Mononuclear cell (primary cell): ENCODE results near the gene SLC9B1. TPM values are rescaled to one million over a fixed set of nuclear protein-coding genes. Genes with fewer than 3 reads are reported as not detected.
"Not testable (repeated sequence)": the region's sequence is repeated elsewhere in the genome, so short reads cannot be mapped to it uniquely, and the experiment has no call there.

ENCODE experiments used
- H3K27me3 ChIP-seq: 2 replicates; pipeline ENCODE4 v1.6.0; 2011; ENCODE audit warnings: low read length, control low read depth; ENCODE audit not compliant: insufficient read depth
- H3K4me1 ChIP-seq: 2 replicates; pipeline ENCODE4 v1.5.1; 2011; ENCODE audit warnings: mild to moderate bottlenecking, low read length, control low read depth; ENCODE audit not compliant: insufficient read depth
- H3K4me3 ChIP-seq: 2 replicates; pipeline ENCODE4 v1.5.1; 2011; ENCODE audit warnings: mild to moderate bottlenecking, low read length, moderate library complexity
- H3K9me3 ChIP-seq: 2 replicates; pipeline ENCODE4 v1.5.1; 2011; ENCODE audit warnings: low read depth, mild to moderate bottlenecking, control low read depth, low read length
- total RNA-seq: library from RNA; depleted of rRNA; stranded (reverse); fragments of >200 nt; gene quantifications from one replicate; pipeline ENCODE4 v1.2.3, GENCODE V29; 2012

The SLC9B1 gene
- total RNA-seq, 1 donor = 3.4 TPM

GRCh38 chr4:103026868-103027267 is 7.4 kb upstream of the SLC9B1 start:
- no peak overlapping the region for H3K4me3 ChIP-seq
- H3K27me3 ChIP-seq = no peaks in the 10 kb centered on the region
- no peaks in the 10 kb centered on the region for H3K9me3 ChIP-seq
- H3K4me1 ChIP-seq = no peaks in the 10 kb centered on the region

GRCh38 chr4:103024996-103025395 is 5.5 kb upstream of the SLC9B1 start:
- H3K4me3 ChIP-seq = no peak overlapping the region
- no peaks in the 10 kb centered on the region for H3K9me3 ChIP-seq
- no peaks in the 10 kb centered on the region for H3K27me3 ChIP-seq
- H3K4me1 ChIP-seq = peaks cover 6% of the 10 kb centered on the region

GRCh38 chr4:103021120-103021519 is 1.6 kb upstream of the SLC9B1 start:
- Histone ChIP-seq H3K27me3 (no peaks in the 10 kb centered on the region), H3K4me3 (no peak overlapping the region), H3K9me3 (no peaks in the 10 kb centered on the region), H3K4me1 (peaks cover 18% of the 10 kb centered on the region)

GRCh38 chr4:103018391-103019307 is 856 bp downstream of the SLC9B1 start:
- Histone ChIP-seq H3K27me3 (no peaks in the 10 kb centered on the region), H3K4me3 (peak overlapping the region; percentile 65), H3K4me1 (peaks cover 18% of the 10 kb centered on the region), H3K9me3 (no peaks in the 10 kb centered on the region)

GRCh38 chr4:103012551-103012950 is 7.0 kb downstream of the SLC9B1 start:
- Histone ChIP-seq H3K4me1 (no peaks in the 10 kb centered on the region), H3K4me3 (no peak overlapping the region), H3K27me3 (no peaks in the 10 kb centered on the region), H3K9me3 (no peaks in the 10 kb centered on the region)

- Histone ChIP-seq H3K27me3 (no peaks in the 10 kb centered on the region), H3K9me3 (no peaks in the 10 kb centered on the region), H3K4me1 (no peaks in the 10 kb centered on the region), H3K4me3 (no peak overlapping the region)
Observed at GRCh38 chr4:103012060-103012459, 7.4 kb downstream of the SLC9B1 start.

GRCh38 chr4:103011378-103012025 is 8.0 kb downstream of the SLC9B1 start:
- no peak overlapping the region for H3K4me3 ChIP-seq
- H3K9me3 ChIP-seq = no peaks in the 10 kb centered on the region
- H3K4me1 ChIP-seq = no peaks in the 10 kb centered on the region
- no peaks in the 10 kb centered on the region for H3K27me3 ChIP-seq

- Histone ChIP-seq H3K9me3 (no peaks in the 10 kb centered on the region), H3K27me3 (no peaks in the 10 kb centered on the region), H3K4me3 (no peak overlapping the region), H3K4me1 (no peaks in the 10 kb centered on the region)
Observed at GRCh38 chr4:103010804-103011203, 8.7 kb downstream of the SLC9B1 start.

GRCh38 chr4:103008875-103009729 is 10.4 kb downstream of the SLC9B1 start:
- H3K27me3 ChIP-seq = no peaks in the 10 kb centered on the region
- H3K4me3 ChIP-seq = no peak overlapping the region
- no peaks in the 10 kb centered on the region for H3K4me1 ChIP-seq
- H3K9me3 ChIP-seq = no peaks in the 10 kb centered on the region

- no peaks in the 10 kb centered on the region for H3K27me3 ChIP-seq
- H3K4me3 ChIP-seq = no peak overlapping the region
- H3K9me3 ChIP-seq = no peaks in the 10 kb centered on the region
- H3K4me1 ChIP-seq = no peaks in the 10 kb centered on the region
Observed at GRCh38 chr4:103002551-103002950, 17.0 kb downstream of the SLC9B1 start.

- H3K4me3 ChIP-seq = no peak overlapping the region
- no peaks in the 10 kb centered on the region for H3K27me3 ChIP-seq
- no peaks in the 10 kb centered on the region for H3K9me3 ChIP-seq
- H3K4me1 ChIP-seq = no peaks in the 10 kb centered on the region
Observed at GRCh38 chr4:102994803-102995202, 24.7 kb downstream of the SLC9B1 start.

- H3K9me3 ChIP-seq, H3K4me3 ChIP-seq, H3K27me3 ChIP-seq, H3K4me1 ChIP-seq: not testable (repeated sequence)
Observed at GRCh38 chr4:102993985-102994384, 25.5 kb downstream of the SLC9B1 start.

GRCh38 chr4:102988429-102989020 is 31.0 kb downstream of the SLC9B1 start:
- H3K9me3 ChIP-seq = no peaks in the 10 kb centered on the region
- H3K27me3 ChIP-seq = no peaks in the 10 kb centered on the region
- H3K4me3 ChIP-seq = no peak overlapping the region
- no peaks in the 10 kb centered on the region for H3K4me1 ChIP-seq

- Histone ChIP-seq H3K4me1 (no peaks in the 10 kb centered on the region), H3K27me3 (no peaks in the 10 kb centered on the region), H3K4me3 (no peak overlapping the region), H3K9me3 (no peaks in the 10 kb centered on the region)
Observed at GRCh38 chr4:102981005-102981404, 38.5 kb downstream of the SLC9B1 start.

GRCh38 chr4:102961813-102962212 is 57.7 kb downstream of the SLC9B1 start:
- H3K9me3 ChIP-seq, H3K4me1 ChIP-seq, H3K4me3 ChIP-seq, H3K27me3 ChIP-seq: not testable (repeated sequence)
